Measurements from ENCODE around the gene PRKCA. TPM values are rescaled to one million over a fixed set of nuclear protein-coding genes. Genes with fewer than 3 reads are reported as not detected.

Gene PRKCA
- total and polyA plus RNA-seq, 2 donors (not counting 3 experiments of a cell fraction or from before 2014, with no cell fraction given), result 7.5 to 34.2 TPM

- Histone ChIP-seq H3K36me3 (ENCODE audit: control insufficient read depth in 2 of 2, extremely low read depth in 1 of 2, insufficient read depth in 2 of 2, low read length in 2 of 2) (no peaks in the 10 kb centered on the region), H4K20me1 (replicated peaks; ENCODE audit: control insufficient read depth, extremely low read depth, insufficient read depth, low read length) (no peaks in the 10 kb centered on the region), H3K4me3 (replicated peaks in 1 of 3; ENCODE audit: insufficient read depth in 1 of 3, low read depth in 1 of 3, low read length in 3 of 3) (no peak overlapping the region), H3K79me2 (ENCODE audit: control insufficient read depth, insufficient read depth, low read length) (peaks cover 2% of the 10 kb centered on the region), H3K27ac (ENCODE audit: insufficient read depth, low read depth, low read length) (no peak overlapping the region), H3K4me1 (ENCODE audit: control insufficient read depth, extremely low read depth, insufficient read depth, low read length) (peaks cover 24% of the 10 kb centered on the region), H3K9me1 (replicated peaks; ENCODE audit: control insufficient read depth, extremely low read depth, insufficient read depth, low read length) (no peaks in the 10 kb centered on the region), H3K9me3 (replicated peaks; ENCODE audit: control insufficient read depth, insufficient read depth, low read length) (no peaks in the 10 kb centered on the region), H3K4me2 (ENCODE audit: insufficient read depth, low read length) (no peak overlapping the region), H2AFZ (ENCODE audit: low read depth, low read length) (no peak overlapping the region), H3K27me3 (ENCODE audit: control insufficient read depth in 2 of 2, insufficient read depth in 2 of 2, low read length in 2 of 2) (no peaks in the 10 kb centered on the region), H3K9ac (replicated peaks; ENCODE audit: extremely low read depth, insufficient read depth, low read length) (no peak overlapping the region)
- DNase-seq (ENCODE audit: low read depth, low spot score) (peak; percentile 17), FAIRE-seq (no peak)
- dilution Hi-C loops (cut with MboI; ENCODE audit: extremely low pct_ligation_motif_present, low sequenced_read_pairs), result no loop called here
- BruUV-seq (replicated peaks), result no TSS peak
- POLR2A ChIA-PET, result no interaction called here
- intact Hi-C loops (cut with micrococcal nuclease), result no loop called here
- TF ChIP-seq GATA2 (IDR thresholded peaks at IDR 0.05; ENCODE audit: insufficient read depth, insufficient read length, low read depth, low read length) (no peak), MAX (IDR thresholded peaks at IDR 0.05; ENCODE audit: insufficient read depth, insufficient read length) (no peak)
- TF ChIP-seq, protein P1, sequence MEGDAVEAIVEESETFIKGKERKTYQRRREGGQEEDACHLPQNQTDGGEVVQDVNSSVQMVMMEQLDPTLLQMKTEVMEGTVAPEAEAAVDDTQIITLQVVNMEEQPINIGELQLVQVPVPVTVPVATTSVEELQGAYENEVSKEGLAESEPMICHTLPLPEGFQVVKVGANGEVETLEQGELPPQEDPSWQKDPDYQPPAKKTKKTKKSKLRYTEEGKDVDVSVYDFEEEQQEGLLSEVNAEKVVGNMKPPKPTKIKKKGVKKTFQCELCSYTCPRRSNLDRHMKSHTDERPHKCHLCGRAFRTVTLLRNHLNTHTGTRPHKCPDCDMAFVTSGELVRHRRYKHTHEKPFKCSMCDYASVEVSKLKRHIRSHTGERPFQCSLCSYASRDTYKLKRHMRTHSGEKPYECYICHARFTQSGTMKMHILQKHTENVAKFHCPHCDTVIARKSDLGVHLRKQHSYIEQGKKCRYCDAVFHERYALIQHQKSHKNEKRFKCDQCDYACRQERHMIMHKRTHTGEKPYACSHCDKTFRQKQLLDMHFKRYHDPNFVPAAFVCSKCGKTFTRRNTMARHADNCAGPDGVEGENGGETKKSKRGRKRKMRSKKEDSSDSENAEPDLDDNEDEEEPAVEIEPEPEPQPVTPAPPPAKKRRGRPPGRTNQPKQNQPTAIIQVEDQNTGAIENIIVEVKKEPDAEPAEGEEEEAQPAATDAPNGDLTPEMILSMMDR (IDR thresholded peaks at IDR 0.05; ENCODE audit: extremely low read depth in 1 of 2, insufficient read depth in 1 of 2, low read depth in 1 of 2, low read length in 2 of 2), result no peak
- CTCF ChIA-PET, result interaction anchor here (1.1 to 4.5 kb wide), 5 partner anchors 11 to 178 kb away, joined by 3 to 15 read pairs (median 5); no protein-coding TSS in a partner anchor
Observed at GRCh38 chr17:66496306-66496705, 193.9 kb downstream of the PRKCA start.

DNA sequence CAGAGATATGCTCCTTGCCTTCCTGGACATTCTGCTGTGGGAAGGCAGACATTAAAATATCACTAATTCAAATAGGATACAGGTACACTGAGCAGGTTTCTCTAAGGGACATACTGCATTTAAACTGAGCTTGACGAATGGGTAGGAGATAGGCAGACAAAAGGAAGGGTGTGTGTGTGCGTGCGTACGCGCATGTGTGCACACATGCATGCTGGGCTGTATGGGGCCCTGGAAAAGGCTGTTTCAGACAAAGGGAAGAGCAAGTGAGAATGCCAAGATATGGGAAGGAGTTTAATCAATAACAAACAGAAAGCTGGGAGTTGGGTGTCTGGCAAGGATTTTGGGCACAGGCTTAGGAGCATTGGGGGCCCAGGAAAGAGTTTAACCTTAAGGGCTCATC lies 196.2 kb downstream of the PRKCA start:
- H3K4me1 ChIP-seq (ENCODE audit: control insufficient read depth, extremely low read depth, insufficient read depth, low read length), result peaks cover 13% of the 10 kb centered on the region
- CTCF ChIA-PET, result interaction anchor here (1.1 to 1.2 kb wide), 2 partner anchors 9 to 68 kb away, joined by 3 to 4 read pairs; no protein-coding TSS in a partner anchor
- POLR2A ChIA-PET, result no interaction called here
- no peaks in the 10 kb centered on the region for H3K27me3 ChIP-seq (ENCODE audit: control insufficient read depth in 2 of 2, insufficient read depth in 2 of 2, low read length in 2 of 2)
- no peak for FAIRE-seq
- TF ChIP-seq, protein P1 (IDR thresholded peaks at IDR 0.05; ENCODE audit: extremely low read depth in 1 of 2, insufficient read depth in 1 of 2, low read depth in 1 of 2, low read length in 2 of 2), result no peak
- no peak for TF ChIP-seq POLR2A (IDR thresholded peaks at IDR 0.05; ENCODE audit: low read depth, low read length)
- TF ChIP-seq MAX (IDR thresholded peaks at IDR 0.05; ENCODE audit: insufficient read depth, insufficient read length), result no peak
- no peak for TF ChIP-seq MYC (IDR thresholded peaks at IDR 0.05; ENCODE audit: low read depth, low read length)
- no peak for TF ChIP-seq EZH2 (IDR thresholded peaks at IDR 0.05; ENCODE audit: borderline replicate concordance, low read depth, low read length, severe bottlenecking)
- no peak for TF ChIP-seq POLR2AphosphoS5 (IDR thresholded peaks at IDR 0.05; ENCODE audit: insufficient read depth, low read depth, low read length)
- no peak for TF ChIP-seq FOS (IDR thresholded peaks at IDR 0.05; ENCODE audit: borderline replicate concordance, insufficient read depth, low read length)
- TF ChIP-seq JUN (IDR thresholded peaks at IDR 0.05; ENCODE audit: borderline replicate concordance, insufficient read depth, insufficient read length, low read depth), result no peak
- no peak overlapping the region for H3K27ac ChIP-seq (ENCODE audit: insufficient read depth, low read depth, low read length)
- no peaks in the 10 kb centered on the region for H3K9me3 ChIP-seq (replicated peaks; ENCODE audit: control insufficient read depth, insufficient read depth, low read length)
- peaks cover 2% of the 10 kb centered on the region for H3K79me2 ChIP-seq (ENCODE audit: control insufficient read depth, insufficient read depth, low read length)
- H3K9ac ChIP-seq (replicated peaks; ENCODE audit: extremely low read depth, insufficient read depth, low read length), result no peak overlapping the region
- no peaks in the 10 kb centered on the region for H3K9me1 ChIP-seq (replicated peaks; ENCODE audit: control insufficient read depth, extremely low read depth, insufficient read depth, low read length)
- BruUV-seq (replicated peaks), result no TSS peak
- intact Hi-C loops (cut with micrococcal nuclease) (no loop called here), dilution Hi-C loops (cut with MboI; ENCODE audit: extremely low pct_ligation_motif_present, low sequenced_read_pairs) (no loop called here)
- no peaks in the 10 kb centered on the region for H3K36me3 ChIP-seq (ENCODE audit: control insufficient read depth in 2 of 2, extremely low read depth in 1 of 2, insufficient read depth in 2 of 2, low read length in 2 of 2)
- DNase-seq (ENCODE audit: low read depth, low spot score), result no peak
- no peak overlapping the region for H2AFZ ChIP-seq (ENCODE audit: low read depth, low read length)
- H3K4me3 ChIP-seq (replicated peaks in 1 of 3; ENCODE audit: insufficient read depth in 1 of 3, low read depth in 1 of 3, low read length in 3 of 3), result no peak overlapping the region
- no peak overlapping the region for H3K4me2 ChIP-seq (ENCODE audit: insufficient read depth, low read length)
- H4K20me1 ChIP-seq (replicated peaks; ENCODE audit: control insufficient read depth, extremely low read depth, insufficient read depth, low read length), result no peaks in the 10 kb centered on the region

All from endothelial cell of umbilical vein (primary cell).